K562 (cell line): ENCODE data around the gene C16orf96. TPM values are rescaled to one million over a fixed set of nuclear protein-coding genes. Genes with fewer than 3 reads are reported as not detected.
A peak's percentile ranks its signal among the peaks of the same experiment; 100 is the strongest.

Experiments
- CBX5 ChIP-seq: IDR thresholded peaks from 2 replicates; pipeline ENCODE4 v1.6.1; 2014; ENCODE audit warnings: low read depth, borderline replicate concordance
- FOXP1 ChIP-seq: sonication (generic); formaldehyde crosslinking; IDR thresholded peaks from 2 replicates; pipeline ENCODE4 v1.8.0; 2022; ENCODE audit warnings: mild to moderate bottlenecking, missing genetic modification reagents
- HDAC1 ChIP-seq, 2 experiments: fragments of 450-650 bp; IDR thresholded peaks; 2 replicates each; pipeline ENCODE4 v1.6.1; 2016 to 2017; ENCODE audit warnings: inconsistent platforms in 1 of 2, mild to moderate bottlenecking in 1 of 2, moderate library complexity in 1 of 2
- NR4A1 ChIP-seq, 2 experiments: fragments of 250-450 bp in 1 of 2; fragments of 450-650 bp in 1 of 2; sonication (Bioruptor Pico) in 1 of 2; IDR thresholded peaks; 2 replicates each; pipeline versions ENCODE4 v1.4.0 to v1.6.1; 2016 to 2020; ENCODE audit warnings: mild to moderate bottlenecking in 2 of 2, missing compliant biosample characterization in 1 of 2, missing genetic modification characterization in 1 of 2, moderate library complexity in 1 of 2
- PCBP2 ChIP-seq: fragments of 200-400 bp; formaldehyde crosslinking; IDR thresholded peaks from 2 replicates; pipeline ENCODE4 v1.6.1; 2018; ENCODE audit warnings: low read length, low read depth, mild to moderate bottlenecking, moderate library complexity; ENCODE audit not compliant: poor library complexity, severe bottlenecking
- PHB2 ChIP-seq: fragments of 450-650 bp; IDR thresholded peaks from 2 replicates; pipeline ENCODE4 v1.6.1; 2017; ENCODE audit warnings: low read depth
- PRPF4 ChIP-seq: fragments of 200-400 bp; formaldehyde crosslinking; IDR thresholded peaks from one replicate; pipeline ENCODE4 v1.6.1; 2017; ENCODE audit warnings: low read length, low read depth, mild to moderate bottlenecking; ENCODE audit not compliant: insufficient read depth, poor library complexity, severe bottlenecking
- SMAD3 ChIP-seq: fragments of 450-650 bp; formaldehyde crosslinking; conservative IDR thresholded peaks from 2 replicates; pipeline ENCODE4 v1.4.0; 2020; ENCODE audit warnings: mild to moderate bottlenecking
- SMC3 ChIP-seq: conservative IDR thresholded peaks from 2 replicates; pipeline ENCODE4 v1.6.1; 2011; ENCODE audit warnings: low read depth, low read length, improper control_type of control experiment; ENCODE audit not compliant: insufficient read depth
- SNIP1 ChIP-seq: fragments of 450-650 bp; IDR thresholded peaks from 2 replicates; pipeline ENCODE4 v1.7.1; 2017; ENCODE audit warnings: low read depth, mild to moderate bottlenecking
- TOE1 ChIP-seq, 2 experiments: fragments of 450-650 bp in 1 of 2; sonication (generic) in 1 of 2; formaldehyde crosslinking in 1 of 2; IDR thresholded peaks; 2 replicates each; pipeline versions ENCODE4 v1.7.1 to v1.8.0; 2016 to 2022; ENCODE audit warnings: borderline replicate concordance in 2 of 2, mild to moderate bottlenecking in 2 of 2, antibody characterized with exemption in 1 of 2, inconsistent platforms in 1 of 2, low read depth in 1 of 2, missing genetic modification reagents in 1 of 2, moderate library complexity in 1 of 2
- ZNF124 ChIP-seq: sonication (generic); formaldehyde crosslinking; IDR thresholded peaks from 2 replicates; pipeline ENCODE4 v1.8.1; 2022; ENCODE audit warnings: missing genetic modification reagents
- ZNF253 ChIP-seq: fragments of 250-450 bp; sonication (Bioruptor Pico); conservative IDR thresholded peaks from 2 replicates; pipeline ENCODE4 v1.6.1; 2021; ENCODE audit warnings: mild to moderate bottlenecking
- ZNF407 ChIP-seq: fragments of 450-650 bp; IDR thresholded peaks from 2 replicates; pipeline ENCODE4 v1.6.1; 2016; ENCODE audit warnings: low read depth
- polyA plus RNA-seq, 8 experiments: library from polyadenylated mRNA; depleted of rRNA in 4 of 8; stranded (reverse) in 5 of 8; unstranded in 3 of 8; fragments of >200 nt; fragmentation: Nextera tagmentation in 2 of 8; fragmentation: Illumina TruSeq in 1 of 8; extraction: Ambion mirVana in 2 of 8; extraction: Trizol in 1 of 8; gene quantifications; 2 replicates each; pipeline versions ENCODE4 v1.2.1 to v1.2.3, GENCODE V29; 2011 to 2014; ENCODE audit warnings: inconsistent platforms in 1 of 8, missing spikeins in 1 of 8
- total RNA-seq, 7 experiments: library from RNA; depleted of rRNA in 6 of 7; stranded (reverse); fragments of >200 nt in 6 of 7; fragmentation: Illumina TruSeq in 2 of 7; extraction: Trizol in 2 of 7; gene quantifications; 2 replicates each; pipeline versions ENCODE4 v1.2.1 to v1.2.3, GENCODE V29; 2011 to 2021; ENCODE audit warnings: low replicate concordance in 1 of 7

Gene C16orf96
- total and polyA plus RNA-seq, 9 of the 15 experiments (the other 6 are each of a cell fraction or from before 2014, with no cell fraction given), result not detected

- TF ChIP-seq TOE1 (IDR thresholded peaks at IDR 0.05; ENCODE audit: borderline replicate concordance) (peak; percentile 92), TOE1 (CRISPR knock-in tag; IDR thresholded peaks at IDR 0.05; ENCODE audit: borderline replicate concordance, low read depth) (no peak), ZNF253 (no peak), SMC3 (peak; percentile 50; the same call in 1 of the 2 replicates), SMAD3 (CRISPR knock-in tag) (no peak), ZNF124 (CRISPR knock-in tag) (no peak), NR4A1 (CRISPR knock-in tag; IDR thresholded peaks at IDR 0.05) (no peak), NR4A1 (tag; IDR thresholded peaks at IDR 0.05) (no peak), PRPF4 (no peak), ZNF407 (no peak), CBX5 (no peak), FOXP1 (CRISPR knock-in tag) (0 out of 2 replicates have a peak, but pooled peaks have one; percentile 14), PCBP2 (no peak), HDAC1 (IDR thresholded peaks at IDR 0.05) (no peak), SNIP1 (no peak), PHB2 (no peak)
Measured at GRCh38 chr16:4624015-4624826, 68.1 kb downstream of the C16orf96 start, which contains the start of gene MGRN1 (continued).
